Prostate gland (tissue), 2 donors: Measurements from ENCODE around the gene WDTC1.

Source experiments
- POLR2A ChIP-seq: fragments of 450-650 bp; IDR thresholded peaks from one replicate; pipeline ENCODE4 v1.6.1; 2016; ENCODE audit warnings: antibody characterized with exemption, mild to moderate bottlenecking
- TF ChIP-seq, protein P1 (sequence below), 4 experiments: fragments of 200-600 bp in 2 of 4; fragments of 450-650 bp in 2 of 4; sonication (generic) in 2 of 4; IDR thresholded peaks; 1 replicate in 3 of 4; 2 replicates in 1 of 4; pipeline ENCODE4 v1.5.1; 2016 to 2019; ENCODE audit warnings: antibody characterized with exemption in 4 of 4, mild to moderate bottlenecking in 2 of 4, moderate library complexity in 2 of 4

DNA sequence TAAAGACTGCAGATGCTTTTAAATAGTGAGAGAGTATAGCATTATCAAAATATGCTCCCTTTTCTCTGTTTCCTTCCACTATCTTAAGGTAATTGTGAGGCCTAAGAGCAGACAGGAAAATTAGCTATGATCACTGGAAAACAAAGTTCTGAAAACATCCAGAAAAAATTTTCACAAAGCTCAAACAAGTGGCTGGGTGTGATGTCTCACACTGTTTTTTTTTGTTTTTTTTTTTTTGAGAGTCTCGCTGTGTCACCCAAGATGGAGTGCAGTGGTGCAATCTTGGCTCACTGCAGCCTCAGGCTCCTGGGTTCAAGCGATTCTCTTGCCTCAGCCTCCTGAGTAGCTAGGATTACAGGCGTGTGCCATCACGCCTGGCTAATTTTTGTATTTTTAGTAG, 7.2 kb downstream of the WDTC1 start:
- TF ChIP-seq, protein P1, sequence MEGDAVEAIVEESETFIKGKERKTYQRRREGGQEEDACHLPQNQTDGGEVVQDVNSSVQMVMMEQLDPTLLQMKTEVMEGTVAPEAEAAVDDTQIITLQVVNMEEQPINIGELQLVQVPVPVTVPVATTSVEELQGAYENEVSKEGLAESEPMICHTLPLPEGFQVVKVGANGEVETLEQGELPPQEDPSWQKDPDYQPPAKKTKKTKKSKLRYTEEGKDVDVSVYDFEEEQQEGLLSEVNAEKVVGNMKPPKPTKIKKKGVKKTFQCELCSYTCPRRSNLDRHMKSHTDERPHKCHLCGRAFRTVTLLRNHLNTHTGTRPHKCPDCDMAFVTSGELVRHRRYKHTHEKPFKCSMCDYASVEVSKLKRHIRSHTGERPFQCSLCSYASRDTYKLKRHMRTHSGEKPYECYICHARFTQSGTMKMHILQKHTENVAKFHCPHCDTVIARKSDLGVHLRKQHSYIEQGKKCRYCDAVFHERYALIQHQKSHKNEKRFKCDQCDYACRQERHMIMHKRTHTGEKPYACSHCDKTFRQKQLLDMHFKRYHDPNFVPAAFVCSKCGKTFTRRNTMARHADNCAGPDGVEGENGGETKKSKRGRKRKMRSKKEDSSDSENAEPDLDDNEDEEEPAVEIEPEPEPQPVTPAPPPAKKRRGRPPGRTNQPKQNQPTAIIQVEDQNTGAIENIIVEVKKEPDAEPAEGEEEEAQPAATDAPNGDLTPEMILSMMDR (IDR thresholded peaks at IDR 0.05): no peak
- TF ChIP-seq POLR2A: no peak
